Measurements from ENCODE around the gene FTO.
A peak's percentile ranks its signal among the peaks of the same experiment; 100 is the strongest.
"Not testable (repeated sequence)": the region's sequence is repeated elsewhere in the genome, so short reads cannot be mapped to it uniquely, and the experiment has no call there.

The FTO gene

GRCh38 chr16:53870831-53871230 lies 166.9 kb downstream of the FTO start:
- no peak for DNase-seq

- DNase-seq = no peak
These were observed 168.6 kb downstream of the FTO start for GRCh38 chr16:53872248-53873221.

DNA sequence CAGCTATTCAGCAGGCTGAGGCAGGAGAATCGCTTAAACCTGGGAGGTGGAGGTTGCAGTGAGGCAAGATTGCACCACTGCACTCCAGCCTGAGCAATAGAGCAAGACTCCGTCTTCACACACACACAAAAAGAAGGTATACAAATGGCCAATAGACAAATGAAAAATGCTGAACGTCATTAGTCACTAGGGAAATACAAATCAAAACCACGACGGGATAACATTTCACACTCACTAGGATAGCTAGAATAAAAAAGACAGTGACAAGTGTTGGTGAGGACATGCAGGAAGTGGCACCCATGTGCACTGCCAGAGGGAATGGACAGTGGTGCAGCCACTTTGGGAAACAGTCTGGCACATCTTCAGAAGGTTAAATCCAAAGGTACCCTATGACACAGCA lies 172.9 kb downstream of the FTO start:
- no peak for DNase-seq

DNA sequence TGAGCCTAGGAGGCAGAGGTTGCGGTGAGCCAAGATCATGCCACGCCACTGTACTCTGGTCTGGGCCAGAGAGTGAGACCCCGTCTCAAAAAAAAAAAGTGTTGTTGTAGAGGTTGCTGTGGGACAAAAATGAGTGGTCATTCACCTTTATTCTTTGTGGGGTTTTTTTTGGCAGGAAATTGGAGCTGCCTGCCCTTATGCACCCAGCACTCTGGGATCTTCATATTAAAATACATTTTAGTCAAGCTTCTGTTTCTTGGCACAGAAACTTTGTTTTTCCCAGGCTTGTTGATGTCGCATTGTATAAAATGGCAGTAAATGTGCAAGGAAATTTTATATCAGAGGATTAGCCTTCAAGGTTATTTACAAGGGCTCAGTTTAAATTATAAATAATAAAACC lies 174.3 kb downstream of the FTO start:
- DNase-seq = no peak

DNA sequence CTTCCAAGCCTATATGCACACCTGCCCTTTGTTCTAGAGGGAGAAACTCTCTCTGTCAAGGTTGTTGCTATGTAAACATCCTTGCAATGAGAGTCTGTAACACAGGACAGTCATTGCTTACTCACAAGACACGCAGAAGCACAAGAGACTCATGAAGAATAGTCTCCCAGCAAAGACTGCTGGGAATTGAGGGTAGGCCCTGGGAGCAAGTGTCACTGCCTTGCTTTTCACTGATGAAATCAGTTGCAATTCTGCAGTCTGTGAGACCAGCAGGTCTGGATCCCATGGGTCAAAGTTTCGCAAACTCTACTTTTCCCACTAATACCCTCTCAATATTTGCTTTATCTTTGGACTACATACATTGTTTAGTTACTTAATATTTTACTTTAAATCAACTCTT lies 177.4 kb downstream of the FTO start:
- no peak for DNase-seq

DNA sequence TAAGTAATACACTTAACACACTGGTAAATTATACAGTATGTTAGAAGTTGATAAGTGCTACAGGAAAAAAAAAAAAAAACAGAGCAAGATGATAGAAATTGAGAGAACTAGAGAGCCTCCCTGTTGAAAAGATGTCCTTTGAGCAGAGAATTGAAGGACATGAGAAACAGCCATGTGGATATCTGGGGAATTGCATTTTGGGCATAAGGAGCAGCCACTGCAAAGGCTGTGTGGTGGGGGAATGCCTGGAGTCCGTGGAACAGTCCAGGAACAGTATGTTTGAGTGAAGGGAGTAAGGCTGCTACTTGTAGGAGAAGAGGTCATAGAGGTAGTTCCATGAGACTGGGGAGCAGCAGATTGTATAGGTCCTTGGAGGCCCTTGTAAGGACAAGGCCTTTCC lies 178.4 kb downstream of the FTO start:
- DNase-seq = no peak

- no peak for DNase-seq
These were observed 180.8 kb downstream of the FTO start for GRCh38 chr16:53884748-53885147.

GRCh38 chr16:53886482-53887378 lies 182.8 kb downstream of the FTO start:
- no peak for DNase-seq

GRCh38 chr16:53888222-53888621 lies 184.3 kb downstream of the FTO start:
- DNase-seq = no peak

GRCh38 chr16:53890877-53891276 lies 186.9 kb downstream of the FTO start:
- not testable (repeated sequence) for DNase-seq

- DNase-seq = no peak
These were observed 187.6 kb downstream of the FTO start for GRCh38 chr16:53891409-53892139.

DNA sequence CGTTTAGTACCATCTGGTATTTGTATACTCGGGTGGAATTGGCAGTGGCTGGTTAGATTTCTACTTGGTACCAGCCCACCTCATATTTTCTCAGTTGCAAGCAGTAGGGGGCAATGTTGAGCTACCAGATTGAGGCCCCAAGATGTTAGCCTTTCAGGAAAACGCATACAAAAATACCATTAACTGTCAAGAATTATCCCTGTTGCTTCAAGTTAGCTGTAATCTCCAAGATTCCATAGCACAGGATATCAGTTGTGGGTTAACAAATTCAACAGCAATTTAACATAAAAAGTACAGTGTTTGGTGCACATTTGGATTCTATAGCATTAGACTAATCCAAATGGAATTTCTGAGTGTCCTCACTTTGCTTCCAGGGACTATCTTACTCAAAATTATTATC lies 188.2 kb downstream of the FTO start:
- DNase-seq = peak; percentile 22 to 67

GRCh38 chr16:53893731-53894435 lies 189.9 kb downstream of the FTO start:
- DNase-seq = no peak

- DNase-seq = no peak
These were observed 190.7 kb downstream of the FTO start for GRCh38 chr16:53894686-53895085.

GRCh38 chr16:53895433-53895832 lies 191.5 kb downstream of the FTO start:
- DNase-seq = no peak

GRCh38 chr16:53895851-53896250 lies 191.9 kb downstream of the FTO start:
- no peak for DNase-seq

DNA sequence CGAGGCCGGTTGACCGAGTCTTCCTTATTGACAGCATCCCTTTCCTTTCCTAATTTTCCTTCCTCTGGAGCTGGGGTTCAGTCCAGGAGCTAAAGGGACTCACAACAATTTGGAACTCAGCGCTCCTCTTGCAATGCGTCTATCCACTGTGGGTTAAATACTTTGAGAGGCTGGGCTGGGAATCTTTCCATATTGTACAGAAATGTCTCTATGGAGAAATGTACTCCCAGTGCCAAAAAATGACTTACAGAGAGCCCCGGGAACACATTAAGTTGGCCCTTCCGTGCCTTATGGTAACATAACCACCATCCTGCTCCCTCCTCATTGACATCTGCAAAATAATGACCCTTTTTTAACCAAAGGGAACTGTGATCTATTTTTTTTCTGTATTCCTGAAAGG lies 192.8 kb downstream of the FTO start:
- DNase-seq = no peak

DNA sequence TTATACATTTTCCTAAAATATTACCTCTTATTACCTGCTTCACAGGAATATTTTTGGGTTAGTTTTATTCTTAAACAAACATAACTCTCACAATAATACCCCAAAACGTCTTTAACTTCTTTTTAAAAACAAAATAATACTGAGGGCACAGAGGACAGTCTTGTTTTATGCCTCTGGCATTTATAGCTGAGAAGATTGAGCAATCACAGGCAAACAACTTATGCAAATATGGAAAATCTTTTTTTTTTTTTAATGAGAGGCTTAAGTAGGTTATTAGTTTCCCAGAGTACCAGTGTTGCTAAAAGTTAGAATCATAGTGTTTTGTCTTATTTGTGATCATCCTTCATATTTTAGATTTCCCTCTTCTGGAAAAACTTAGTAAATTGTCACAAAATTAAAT lies 195.0 kb downstream of the FTO start:
- DNase-seq = no peak

- DNase-seq = no peak
These were observed 195.5 kb downstream of the FTO start for GRCh38 chr16:53899431-53899830.

- no peak for DNase-seq
These were observed 196.7 kb downstream of the FTO start for GRCh38 chr16:53900667-53901066.

- no peak for DNase-seq
These were observed 197.5 kb downstream of the FTO start for GRCh38 chr16:53901408-53901807.

DNA sequence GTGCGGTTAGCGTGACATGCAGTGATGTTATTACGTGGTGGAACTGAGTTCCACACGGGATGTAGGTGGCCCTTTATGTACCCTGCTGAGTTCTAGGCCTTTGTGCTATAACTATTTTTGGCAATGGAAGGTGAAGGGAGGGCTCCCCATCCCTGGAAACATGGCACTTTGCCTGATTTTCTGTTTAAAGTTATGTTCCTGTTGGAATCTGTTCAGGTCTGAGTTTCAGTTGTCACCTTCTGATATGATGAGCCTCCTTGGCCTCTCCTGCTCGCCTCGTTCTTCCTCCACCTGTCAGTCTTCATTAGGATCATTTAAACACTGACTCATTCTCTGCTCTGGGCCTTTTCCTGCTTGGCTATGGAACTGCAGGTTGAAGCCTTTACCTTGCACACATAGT lies 200.6 kb downstream of the FTO start:
- DNase-seq = no peak
